HG03135 (cell line): ENCODE results near the gene CD164L2.
"Not testable (repeated sequence)": the region's sequence is repeated elsewhere in the genome, so short reads cannot be mapped to it uniquely, and the experiment has no call there.

Experiments used
- ATAC-seq: cut with Tn5 transposase; IDR thresholded peaks from one replicate; pipeline ENCODE4 v1.9.1; 2021; ENCODE audit warnings: mild to moderate bottlenecking, moderate library complexity; ENCODE audit not compliant: unreplicated experiment

CD164L2 gene

DNA sequence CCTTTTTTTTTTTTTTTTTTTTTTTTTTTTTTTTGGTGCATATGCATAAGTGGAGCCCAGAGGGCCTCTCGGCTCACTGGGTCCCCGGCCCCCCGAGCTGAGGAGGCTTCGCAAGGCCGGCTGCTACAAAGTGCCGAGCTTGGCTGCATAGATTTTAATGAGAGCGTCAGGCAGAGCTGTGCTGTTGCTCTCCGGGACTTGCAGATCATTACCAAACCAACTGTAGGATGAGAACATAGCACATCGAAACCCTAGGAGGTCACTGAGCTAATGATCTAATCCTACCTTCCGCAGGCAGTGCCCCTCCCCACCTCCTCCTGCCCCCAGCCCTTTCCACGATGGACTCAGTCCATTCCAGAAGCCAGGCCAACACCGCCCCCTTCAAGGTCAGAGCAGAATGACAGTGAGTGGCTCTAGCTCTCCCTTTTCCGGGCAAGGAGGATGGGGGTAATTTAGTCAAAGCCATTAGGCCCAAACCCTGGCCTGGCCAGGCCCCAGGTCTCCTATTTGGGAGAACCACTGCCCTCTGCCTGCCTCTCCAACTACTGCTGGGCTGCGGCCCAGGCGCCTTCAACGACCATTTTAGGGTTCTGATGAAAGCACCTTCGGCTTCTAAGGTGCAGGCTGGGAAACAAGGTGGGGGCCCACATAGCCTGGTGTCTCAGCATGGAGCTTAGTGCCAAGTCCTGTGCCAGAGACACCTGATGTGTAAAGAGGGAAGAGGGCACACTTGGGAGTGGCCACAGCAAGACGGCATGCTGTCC lies 22.6 kb upstream of the CD164L2 start:
- not testable (repeated sequence) for ATAC-seq

DNA sequence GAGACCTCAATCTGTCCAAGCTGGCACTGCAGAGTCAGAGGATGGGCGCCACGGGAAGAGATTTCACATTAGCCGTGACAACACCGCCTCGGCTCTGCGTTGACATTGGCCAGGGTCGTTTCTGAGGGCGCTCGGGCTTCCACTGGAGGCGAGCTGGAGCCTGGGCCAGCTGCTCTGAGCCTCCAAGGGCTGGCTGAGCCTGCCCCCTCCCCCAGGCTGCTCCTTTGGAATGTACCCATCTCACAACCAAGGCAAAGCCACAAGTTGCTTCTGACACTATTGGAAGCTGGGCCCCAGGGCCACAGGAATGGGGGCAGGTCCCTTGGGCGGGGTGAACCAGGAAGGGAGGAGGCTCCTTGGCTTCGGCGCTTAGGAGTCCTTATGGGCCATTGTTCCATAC lies 21.9 kb upstream of the CD164L2 start:
- ATAC-seq, result no peak

- ATAC-seq, result no peak
Measured at GRCh38 chr1:27403931-27404330, 20.8 kb upstream of the CD164L2 start.

- no peak for ATAC-seq
Measured at GRCh38 chr1:27403065-27403726, 20.1 kb upstream of the CD164L2 start.

DNA sequence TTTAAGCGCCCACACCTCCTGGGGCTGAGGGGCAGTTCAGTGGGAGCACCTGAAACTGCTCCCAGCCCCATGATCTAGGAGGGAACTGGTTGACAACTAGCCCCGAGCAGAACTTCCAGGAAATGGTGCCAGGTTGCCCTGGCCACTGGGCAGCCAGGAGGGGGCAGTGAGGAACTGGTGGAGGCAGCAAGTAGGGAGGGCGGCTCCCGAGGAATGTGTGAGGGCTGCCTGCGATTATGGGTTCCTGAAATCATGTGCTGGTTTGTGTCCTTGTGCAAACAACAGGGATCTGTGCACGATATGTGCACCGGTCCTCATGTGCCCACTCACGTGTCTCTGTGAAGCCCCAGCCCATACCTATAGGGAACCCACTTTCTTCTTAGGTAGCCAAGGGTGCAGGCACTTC lies 19.2 kb upstream of the CD164L2 start:
- no peak for ATAC-seq

DNA sequence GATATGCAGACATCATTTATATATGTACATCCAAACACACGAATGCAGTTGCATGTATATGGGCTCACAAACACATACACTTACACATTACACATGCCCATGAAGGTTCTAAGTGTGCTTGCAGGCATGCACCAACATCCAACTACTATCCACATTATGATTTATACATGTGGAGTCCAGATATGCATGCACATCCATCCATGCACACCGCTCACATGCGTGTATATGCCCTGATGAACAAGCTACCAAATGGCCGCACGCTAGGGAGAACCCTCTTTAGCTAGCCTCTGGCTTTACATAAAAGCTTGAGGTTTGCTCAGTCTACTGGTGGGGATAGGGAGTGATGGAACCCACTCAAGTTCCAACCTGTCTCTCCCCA lies 17.8 kb upstream of the CD164L2 start:
- no peak for ATAC-seq

DNA sequence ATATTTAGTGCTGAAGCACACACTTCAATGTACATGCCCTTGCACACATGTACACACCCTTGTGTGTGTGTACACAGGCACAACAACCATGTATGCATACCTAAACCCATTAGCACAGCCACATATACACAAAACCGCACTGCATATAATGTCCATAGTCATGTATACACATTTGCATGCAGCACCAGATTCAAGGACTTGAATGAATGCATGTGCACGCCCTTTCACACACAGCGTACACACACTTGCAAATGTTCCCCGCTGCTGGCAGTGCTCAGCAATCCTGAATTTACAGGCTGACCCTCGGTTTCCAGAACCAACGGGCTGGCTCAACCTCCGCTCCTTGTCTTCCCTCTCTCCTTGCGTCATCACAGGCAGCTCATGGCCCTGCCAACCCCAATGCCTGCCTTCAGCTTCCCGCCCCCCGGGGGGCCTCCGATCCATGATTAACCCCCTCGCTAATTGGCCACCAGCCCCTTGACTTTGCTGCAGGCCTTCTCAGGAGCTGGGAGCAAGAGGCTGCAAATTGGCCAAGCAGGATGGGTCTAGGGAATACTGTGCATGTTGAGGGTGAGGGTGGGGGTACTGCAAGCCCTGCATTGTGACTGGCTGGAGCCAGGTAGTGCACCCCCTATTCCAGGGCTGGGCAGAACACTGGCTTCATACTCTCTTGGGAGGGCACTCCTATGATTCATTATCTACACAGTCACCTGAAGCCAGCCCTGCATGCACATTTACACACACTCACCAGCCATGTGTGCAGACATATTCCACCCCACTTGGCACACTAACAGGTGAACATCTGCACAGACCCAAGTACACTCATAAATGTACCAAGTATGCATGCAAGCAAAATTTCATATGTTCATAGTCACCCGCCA lies 17.2 kb upstream of the CD164L2 start:
- no peak for ATAC-seq

GRCh38 chr1:27399251-27400025 lies 16.3 kb upstream of the CD164L2 start:
- no peak for ATAC-seq

GRCh38 chr1:27398405-27399149 lies 15.4 kb upstream of the CD164L2 start:
- no peak for ATAC-seq

GRCh38 chr1:27397749-27398148 lies 14.6 kb upstream of the CD164L2 start:
- no peak for ATAC-seq

DNA sequence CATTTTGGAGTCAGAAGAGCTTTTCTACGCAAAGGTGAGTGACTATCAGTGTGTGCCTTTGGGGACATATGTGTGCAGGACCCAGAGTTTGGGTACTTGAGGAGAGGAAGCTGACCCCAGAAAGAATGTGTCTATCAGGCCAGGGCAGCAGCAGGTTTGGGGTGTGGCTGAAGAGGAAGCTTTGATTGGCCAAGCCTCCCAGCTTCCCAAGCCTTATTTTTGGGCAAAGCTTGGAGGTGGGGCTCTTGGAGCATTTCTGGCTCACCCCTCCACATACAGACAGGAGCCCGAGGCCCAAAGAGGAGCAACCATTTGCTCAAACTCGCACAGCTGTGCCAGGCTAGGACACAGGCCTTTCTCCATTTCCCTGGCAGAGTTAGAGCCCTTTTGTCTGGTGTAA lies 14.0 kb upstream of the CD164L2 start:
- ATAC-seq, result no peak

GRCh38 chr1:27395441-27396195 lies 12.5 kb upstream of the CD164L2 start:
- ATAC-seq, result peak; percentile 38

DNA sequence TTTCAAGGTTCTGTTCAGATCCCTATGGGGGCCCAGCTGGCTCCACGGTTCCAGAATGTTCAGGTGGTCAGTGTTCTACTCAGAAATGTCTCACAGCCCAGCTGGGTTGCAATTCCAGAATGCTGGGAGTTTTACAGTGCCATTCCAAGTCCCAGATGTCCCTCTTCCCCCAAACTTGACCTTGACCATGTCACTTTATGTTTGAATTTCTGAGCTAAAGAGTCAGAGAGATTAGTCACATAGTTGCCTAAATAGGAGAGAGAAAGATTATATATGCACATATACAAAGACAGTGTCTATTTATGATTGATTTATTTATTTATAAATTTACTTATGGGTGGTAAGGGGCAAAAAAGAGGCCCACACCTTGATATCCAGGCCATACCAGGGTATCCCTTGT lies 11.8 kb upstream of the CD164L2 start:
- ATAC-seq, result no peak

DNA sequence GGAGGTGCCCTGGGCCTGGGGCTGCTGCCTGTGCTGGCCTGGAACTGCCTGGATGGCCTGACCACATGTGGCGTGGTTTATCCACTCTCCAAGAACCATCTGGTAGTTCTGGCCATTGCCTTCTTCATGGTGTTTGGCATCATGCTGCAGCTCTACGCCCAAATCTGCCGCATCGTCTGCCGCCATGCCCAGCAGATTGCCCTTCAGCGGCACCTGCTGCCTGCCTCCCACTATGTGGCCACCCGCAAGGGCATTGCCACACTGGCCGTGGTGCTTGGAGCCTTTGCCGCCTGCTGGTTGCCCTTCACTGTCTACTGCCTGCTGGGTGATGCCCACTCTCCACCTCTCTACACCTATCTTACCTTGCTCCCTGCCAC lies 11.1 kb upstream of the CD164L2 start:
- no peak for ATAC-seq

DNA sequence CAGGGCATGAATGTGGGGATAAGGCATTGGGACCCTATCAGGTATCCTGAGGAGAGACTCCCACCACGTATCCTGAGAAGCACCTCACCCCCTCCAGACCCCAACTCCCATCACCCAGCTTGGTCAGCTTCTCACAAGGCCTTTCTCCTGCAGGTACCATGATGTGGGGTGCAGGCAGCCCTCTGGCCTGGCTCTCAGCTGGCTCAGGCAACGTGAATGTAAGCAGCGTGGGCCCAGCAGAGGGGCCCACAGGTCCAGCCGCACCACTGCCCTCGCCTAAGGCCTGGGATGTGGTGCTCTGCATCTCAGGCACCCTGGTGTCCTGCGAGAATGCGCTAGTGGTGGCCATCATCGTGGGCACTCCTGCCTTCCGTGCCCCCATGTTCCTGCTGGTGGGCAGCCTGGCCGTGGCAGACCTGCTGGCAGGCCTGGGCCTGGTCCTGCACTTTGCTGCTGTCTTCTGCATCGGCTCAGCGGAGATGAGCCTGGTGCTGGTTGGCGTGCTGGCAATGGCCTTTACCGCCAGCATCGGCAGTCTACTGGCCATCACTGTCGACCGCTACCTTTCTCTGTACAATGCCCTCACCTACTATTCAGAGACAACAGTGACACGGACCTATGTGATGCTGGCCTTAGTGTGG lies 10.6 kb upstream of the CD164L2 start:
- ATAC-seq, result no peak

- no peak for ATAC-seq
Measured at GRCh38 chr1:27392778-27393635, 9.9 kb upstream of the CD164L2 start.

GRCh38 chr1:27392096-27392777 lies 9.1 kb upstream of the CD164L2 start, which contains the start of gene GPR3:
Gene GPR3 (plus strand): TSS chr1:27392622. CDS start chr1:27393799, 1,177 bp downstream.
- ATAC-seq, result peak; percentile 78
